Ishikawa (cell line): Measurements from ENCODE around the gene DNAJB12.

Experiments
- CREB1 ChIP-seq: IDR thresholded peaks from 2 replicates; pipeline ENCODE4 v1.6.1; 2012; ENCODE audit warnings: low read depth
- EGR1 ChIP-seq: IDR thresholded peaks from 2 replicates; pipeline ENCODE4 v1.6.1; 2012
- FOXM1 ChIP-seq: IDR thresholded peaks from 2 replicates; pipeline ENCODE4 v1.6.1; 2012; ENCODE audit warnings: low read depth, borderline replicate concordance
- NFIC ChIP-seq: IDR thresholded peaks from 2 replicates; pipeline ENCODE4 v1.6.1; 2012
- REST ChIP-seq: IDR thresholded peaks from 2 replicates; pipeline ENCODE4 v1.6.1; 2012; ENCODE audit warnings: low read depth, mild to moderate bottlenecking
- TCF12 ChIP-seq: IDR thresholded peaks from 2 replicates; pipeline ENCODE4 v1.6.1; 2012; ENCODE audit warnings: low read depth
- ZBTB7A ChIP-seq: IDR thresholded peaks from 2 replicates; pipeline ENCODE4 v1.6.1; 2012; ENCODE audit warnings: low read depth

GRCh38 chr10:72389014-72389413 is 34.3 kb upstream of the DNAJB12 start:
- TF ChIP-seq TCF12 (no peak), REST (no peak), CREB1 (no peak), FOXM1 (no peak), ZBTB7A (no peak), EGR1 (no peak), NFIC (no peak)
